HFFc6 (cell line): Measurements from ENCODE around the gene ALK. TPM values are rescaled to one million over a fixed set of nuclear protein-coding genes. Genes with fewer than 3 reads are reported as not detected.

Experiments
- DNase-seq: peaks from one replicate; pipeline ENCODE4 v3.0.0-alpha.2; 2018
- H3K27ac Mint-ChIP-seq: 2 replicates; pipeline ENCODE4 v1.8.0; 2020; ENCODE audit warnings: mild to moderate bottlenecking, mixed read lengths
- H3K27me3 Mint-ChIP-seq: 2 replicates; pipeline ENCODE4 v1.8.0; 2021; ENCODE audit warnings: mild to moderate bottlenecking, moderate library complexity, mixed read lengths; ENCODE audit not compliant: insufficient read depth
- H3K36me3 Mint-ChIP-seq: 2 replicates; pipeline ENCODE4 v1.8.0; 2021; ENCODE audit warnings: low read depth, mixed read lengths
- H3K4me1 Mint-ChIP-seq: 2 replicates; pipeline ENCODE4 v1.8.0; 2020; ENCODE audit warnings: low read depth, mixed read lengths
- H3K4me3 Mint-ChIP-seq: 2 replicates; pipeline ENCODE4 v1.8.0; 2020; ENCODE audit warnings: mild to moderate bottlenecking, moderate library complexity, mixed read lengths
- H3K9me3 Mint-ChIP-seq: 2 replicates; pipeline ENCODE4 v1.8.0; 2020; ENCODE audit warnings: mild to moderate bottlenecking, mixed read lengths
- total RNA-seq, 6 experiments: library from RNA; stranded (reverse); fragmentation: NEBNext Ultra II Directional; extraction: Animal tissue kit (Norgen Biotek cat#: 25700); gene quantifications; 2 replicates in 1 of 6; 3 replicates in 5 of 6; pipeline ENCODE4 v1.2.3, GENCODE V29; 2021
- TF ChIP-seq, protein P1 (sequence below): fragments of 200-600 bp; sonication (generic); IDR thresholded peaks from 2 replicates; pipeline ENCODE4 v1.5.0; 2021; ENCODE audit warnings: antibody characterized with exemption, mild to moderate bottlenecking

Gene ALK
- total RNA-seq, 6 experiments from 2014 or later = not detected

DNA sequence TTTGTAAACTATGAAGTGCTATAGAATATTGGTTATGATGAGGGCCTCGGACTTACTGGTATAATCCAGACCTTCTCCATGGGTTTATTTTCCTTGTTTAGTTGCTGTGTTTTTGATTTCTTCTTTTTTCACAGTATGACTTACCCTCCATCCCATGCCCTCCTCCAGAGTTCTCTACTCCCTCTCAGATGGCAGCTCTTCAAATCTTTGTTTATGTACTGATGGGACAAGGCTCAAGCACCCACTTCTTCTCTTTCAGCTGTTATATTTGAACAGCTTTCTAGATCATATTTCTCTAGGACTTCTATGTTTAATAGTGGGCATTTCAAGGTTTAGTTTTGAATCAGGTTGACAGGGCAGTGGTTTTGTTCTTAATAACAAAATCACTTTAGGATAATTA lies 762.3 kb downstream of the ALK start:
- TF ChIP-seq, protein P1, sequence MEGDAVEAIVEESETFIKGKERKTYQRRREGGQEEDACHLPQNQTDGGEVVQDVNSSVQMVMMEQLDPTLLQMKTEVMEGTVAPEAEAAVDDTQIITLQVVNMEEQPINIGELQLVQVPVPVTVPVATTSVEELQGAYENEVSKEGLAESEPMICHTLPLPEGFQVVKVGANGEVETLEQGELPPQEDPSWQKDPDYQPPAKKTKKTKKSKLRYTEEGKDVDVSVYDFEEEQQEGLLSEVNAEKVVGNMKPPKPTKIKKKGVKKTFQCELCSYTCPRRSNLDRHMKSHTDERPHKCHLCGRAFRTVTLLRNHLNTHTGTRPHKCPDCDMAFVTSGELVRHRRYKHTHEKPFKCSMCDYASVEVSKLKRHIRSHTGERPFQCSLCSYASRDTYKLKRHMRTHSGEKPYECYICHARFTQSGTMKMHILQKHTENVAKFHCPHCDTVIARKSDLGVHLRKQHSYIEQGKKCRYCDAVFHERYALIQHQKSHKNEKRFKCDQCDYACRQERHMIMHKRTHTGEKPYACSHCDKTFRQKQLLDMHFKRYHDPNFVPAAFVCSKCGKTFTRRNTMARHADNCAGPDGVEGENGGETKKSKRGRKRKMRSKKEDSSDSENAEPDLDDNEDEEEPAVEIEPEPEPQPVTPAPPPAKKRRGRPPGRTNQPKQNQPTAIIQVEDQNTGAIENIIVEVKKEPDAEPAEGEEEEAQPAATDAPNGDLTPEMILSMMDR = no peak
- no peak overlapping the region for H3K4me3 Mint-ChIP-seq
- no peak overlapping the region for H3K27ac Mint-ChIP-seq
- H3K9me3 Mint-ChIP-seq = no peaks in the 10 kb centered on the region
- peaks cover 7% of the 10 kb centered on the region for H3K4me1 Mint-ChIP-seq
- DNase-seq = no peak
- peaks cover 40% of the 10 kb centered on the region for H3K36me3 Mint-ChIP-seq
- no peaks in the 10 kb centered on the region for H3K27me3 Mint-ChIP-seq

DNA sequence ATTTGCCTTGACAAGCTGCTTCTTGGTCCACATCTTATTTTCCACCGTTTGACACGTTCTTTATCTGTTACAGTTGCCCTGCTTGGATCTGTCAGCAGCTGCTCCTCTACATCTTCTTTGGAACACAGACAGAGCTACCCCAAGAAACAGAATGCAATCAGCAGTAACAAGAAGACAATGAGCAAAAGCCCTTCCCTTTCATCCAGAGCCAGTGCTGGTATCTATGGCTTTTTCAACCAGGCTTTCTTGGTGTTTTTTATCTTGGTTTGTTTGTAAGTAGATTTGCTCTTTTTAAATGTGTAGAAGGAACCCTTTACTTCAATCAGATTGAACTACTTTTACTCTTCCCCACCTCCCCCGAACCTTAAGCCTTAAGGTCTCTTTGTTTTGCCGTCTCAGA lies 764.3 kb downstream of the ALK start:
- H3K4me3 Mint-ChIP-seq = no peak overlapping the region
- no peak overlapping the region for H3K27ac Mint-ChIP-seq
- DNase-seq = no peak
- H3K4me1 Mint-ChIP-seq = no peaks in the 10 kb centered on the region
- TF ChIP-seq, protein P1 = no peak
- peaks cover 50% of the 10 kb centered on the region for H3K36me3 Mint-ChIP-seq
- no peaks in the 10 kb centered on the region for H3K9me3 Mint-ChIP-seq
- H3K27me3 Mint-ChIP-seq = no peaks in the 10 kb centered on the region

DNA sequence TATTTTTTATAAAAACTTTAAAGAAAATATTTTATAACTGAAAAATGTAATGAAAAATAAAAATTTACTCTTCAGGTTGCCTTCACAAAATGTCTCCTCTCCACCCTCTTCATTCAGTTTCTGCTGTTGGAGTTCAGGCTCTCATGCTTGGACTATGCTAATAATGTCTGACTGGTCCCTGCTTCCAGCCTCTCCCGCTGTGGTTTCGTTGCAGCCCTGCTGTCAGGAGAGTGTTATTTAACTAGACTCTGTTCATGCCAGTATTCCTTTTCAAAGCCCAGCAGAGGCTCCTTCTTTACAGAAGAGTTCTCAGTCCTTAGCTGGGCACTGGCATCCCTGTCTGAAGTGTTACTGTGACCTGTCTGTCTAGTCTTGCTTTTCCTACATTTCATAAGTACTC lies 765.8 kb downstream of the ALK start:
- Mint-ChIP-seq H3K27ac (no peak overlapping the region), H3K4me1 (no peaks in the 10 kb centered on the region), H3K27me3 (no peaks in the 10 kb centered on the region), H3K36me3 (peaks cover 46% of the 10 kb centered on the region), H3K4me3 (no peak overlapping the region), H3K9me3 (no peaks in the 10 kb centered on the region)
- no peak for DNase-seq
- TF ChIP-seq, protein P1 = no peak

DNA sequence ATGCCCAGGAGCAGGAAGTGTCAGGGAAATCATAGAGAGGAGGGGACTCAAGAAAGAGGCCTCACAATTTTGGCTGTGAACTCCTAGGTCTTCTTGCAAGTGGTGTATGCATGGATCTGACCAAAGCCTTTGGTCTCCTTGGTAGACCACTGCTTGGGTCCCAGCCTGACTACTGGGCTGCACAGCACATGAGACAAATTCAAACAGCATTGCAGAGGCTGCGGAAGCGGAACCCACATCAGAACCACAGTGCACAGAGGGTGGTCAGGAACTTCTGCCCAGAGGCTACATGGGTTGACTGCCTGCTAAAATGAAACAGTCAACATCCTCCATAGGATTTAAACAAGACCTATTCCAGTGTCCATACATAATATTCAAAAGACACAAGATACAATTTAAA lies 766.8 kb downstream of the ALK start:
- no peak overlapping the region for H3K27ac Mint-ChIP-seq
- TF ChIP-seq, protein P1 = no peak
- H3K9me3 Mint-ChIP-seq = no peaks in the 10 kb centered on the region
- no peaks in the 10 kb centered on the region for H3K4me1 Mint-ChIP-seq
- H3K27me3 Mint-ChIP-seq = no peaks in the 10 kb centered on the region
- peaks cover 46% of the 10 kb centered on the region for H3K36me3 Mint-ChIP-seq
- H3K4me3 Mint-ChIP-seq = no peak overlapping the region
- no peak for DNase-seq

DNA sequence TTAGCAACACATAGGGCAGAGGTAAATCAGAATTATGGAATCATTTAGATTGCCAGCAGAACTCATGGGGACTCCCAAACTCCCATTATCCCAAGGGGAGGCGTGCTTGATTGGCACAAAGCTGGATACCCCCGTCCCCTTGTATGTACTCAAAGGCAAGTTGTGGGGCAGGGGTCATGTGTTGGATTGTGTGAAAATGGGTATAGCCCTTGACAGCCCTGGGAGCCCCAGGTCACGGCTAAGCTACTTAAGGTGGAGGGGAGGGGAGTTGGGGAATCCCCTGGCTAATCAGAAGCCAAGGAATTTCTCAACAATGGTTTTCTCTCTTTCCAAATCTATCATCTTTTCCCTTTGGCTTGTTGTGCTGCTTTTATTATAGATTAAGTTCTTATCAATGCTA lies 773.4 kb downstream of the ALK start:
- no peak overlapping the region for H3K27ac Mint-ChIP-seq
- no peak for DNase-seq
- TF ChIP-seq, protein P1 = no peak
- no peaks in the 10 kb centered on the region for H3K9me3 Mint-ChIP-seq
- H3K4me3 Mint-ChIP-seq = no peak overlapping the region
- H3K27me3 Mint-ChIP-seq = no peaks in the 10 kb centered on the region
- peaks cover 38% of the 10 kb centered on the region for H3K36me3 Mint-ChIP-seq
- H3K4me1 Mint-ChIP-seq = no peaks in the 10 kb centered on the region; the same call in 1 of the 2 replicates

- no peak overlapping the region; the same call in 1 of the 2 replicates for H3K27ac Mint-ChIP-seq
- peaks cover 1% of the 10 kb centered on the region; the same call in 1 of the 2 replicates for H3K4me1 Mint-ChIP-seq
- TF ChIP-seq, protein P1 = no peak
- no peak for DNase-seq
- peaks cover 37% of the 10 kb centered on the region for H3K36me3 Mint-ChIP-seq
- no peaks in the 10 kb centered on the region for H3K27me3 Mint-ChIP-seq
- H3K9me3 Mint-ChIP-seq = no peaks in the 10 kb centered on the region
- no peak overlapping the region for H3K4me3 Mint-ChIP-seq
Observed at GRCh38 chr2:29146197-29146596, 775.2 kb downstream of the ALK start.
